ENCODE results near the gene FOXN1. TPM values are rescaled to one million over a fixed set of nuclear protein-coding genes. Genes with fewer than 3 reads are reported as not detected.

FOXN1 gene
- total RNA-seq, 2 donors from 2014 or later, result 0.32 TPM; not detected in 1

DNA sequence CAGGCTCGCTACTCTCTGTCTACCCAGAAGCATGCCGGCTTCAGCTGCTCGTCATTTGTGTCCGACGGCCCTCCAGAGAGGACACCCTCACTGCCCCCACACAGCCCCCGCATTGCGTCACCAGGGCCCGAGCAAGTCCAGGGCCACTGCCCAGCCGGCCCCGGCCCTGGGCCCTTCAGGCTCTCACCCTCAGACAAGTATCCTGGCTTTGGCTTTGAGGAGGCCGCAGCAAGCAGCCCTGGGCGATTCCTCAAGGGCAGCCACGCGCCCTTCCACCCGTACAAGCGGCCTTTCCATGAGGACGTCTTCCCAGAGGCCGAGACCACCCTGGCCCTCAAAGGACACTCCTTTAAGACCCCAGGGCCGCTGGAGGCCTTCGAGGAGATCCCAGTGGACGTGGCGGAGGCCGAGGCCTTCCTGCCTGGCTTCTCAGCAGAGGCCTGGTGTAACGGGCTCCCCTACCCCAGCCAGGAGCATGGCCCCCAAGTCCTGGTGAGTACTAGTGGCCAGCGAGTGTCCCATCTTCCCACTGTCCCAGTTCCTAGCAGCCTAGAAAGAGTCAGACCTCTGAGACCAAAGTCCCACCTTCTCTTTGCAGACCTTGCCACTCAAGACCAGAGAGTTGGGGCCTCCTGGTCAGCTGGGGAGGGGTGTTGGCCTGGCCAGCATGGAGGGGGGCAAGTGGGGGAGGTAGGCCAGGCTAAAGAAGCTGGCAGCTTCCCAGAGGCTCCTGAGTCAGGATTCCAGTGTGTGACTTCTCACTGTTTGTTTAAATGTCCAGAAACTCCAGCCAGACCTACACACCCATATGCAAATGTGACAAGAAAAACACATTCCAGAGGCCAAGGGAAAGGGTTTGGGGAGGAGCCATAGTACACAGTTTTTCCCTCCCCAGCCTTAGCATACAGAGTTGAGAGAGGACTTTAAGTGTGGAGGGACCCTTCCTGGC lies 18.6 kb downstream of the FOXN1 start:
- intact Hi-C loops (cut with DNase I), result no loop called here
- no peaks in the 10 kb centered on the region for H3K36me3 ChIP-seq
- no peaks in the 10 kb centered on the region for H3K27me3 ChIP-seq
- no peak overlapping the region for H3K4me3 ChIP-seq
- peak overlapping the region in 1 of 2 donors; percentile 43 for H3K9ac ChIP-seq (ENCODE audit: low read depth in 2 of 2, low read length in 2 of 2)
- DNase-seq, result peak; percentile 79
- H3K27ac ChIP-seq, result peak overlapping the region; percentile 63
- H3K4me1 ChIP-seq, result peaks cover 18% of the 10 kb centered on the region
- no peaks in the 10 kb centered on the region for H3K9me3 ChIP-seq
- TF ChIP-seq, protein P1, sequence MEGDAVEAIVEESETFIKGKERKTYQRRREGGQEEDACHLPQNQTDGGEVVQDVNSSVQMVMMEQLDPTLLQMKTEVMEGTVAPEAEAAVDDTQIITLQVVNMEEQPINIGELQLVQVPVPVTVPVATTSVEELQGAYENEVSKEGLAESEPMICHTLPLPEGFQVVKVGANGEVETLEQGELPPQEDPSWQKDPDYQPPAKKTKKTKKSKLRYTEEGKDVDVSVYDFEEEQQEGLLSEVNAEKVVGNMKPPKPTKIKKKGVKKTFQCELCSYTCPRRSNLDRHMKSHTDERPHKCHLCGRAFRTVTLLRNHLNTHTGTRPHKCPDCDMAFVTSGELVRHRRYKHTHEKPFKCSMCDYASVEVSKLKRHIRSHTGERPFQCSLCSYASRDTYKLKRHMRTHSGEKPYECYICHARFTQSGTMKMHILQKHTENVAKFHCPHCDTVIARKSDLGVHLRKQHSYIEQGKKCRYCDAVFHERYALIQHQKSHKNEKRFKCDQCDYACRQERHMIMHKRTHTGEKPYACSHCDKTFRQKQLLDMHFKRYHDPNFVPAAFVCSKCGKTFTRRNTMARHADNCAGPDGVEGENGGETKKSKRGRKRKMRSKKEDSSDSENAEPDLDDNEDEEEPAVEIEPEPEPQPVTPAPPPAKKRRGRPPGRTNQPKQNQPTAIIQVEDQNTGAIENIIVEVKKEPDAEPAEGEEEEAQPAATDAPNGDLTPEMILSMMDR (IDR thresholded peaks at IDR 0.05), result no peak

GRCh38 chr17:28526381-28526780 lies 20.2 kb downstream of the FOXN1 start:
- TF ChIP-seq, protein P1 (IDR thresholded peaks at IDR 0.05), result no peak
- Histone ChIP-seq H3K9me3 (no peaks in the 10 kb centered on the region), H3K27ac (no peak overlapping the region), H3K4me3 (no peak overlapping the region), H3K36me3 (no peaks in the 10 kb centered on the region), H3K27me3 (no peaks in the 10 kb centered on the region), H3K4me1 (peaks cover 18% of the 10 kb centered on the region), H3K9ac (ENCODE audit: low read depth in 2 of 2, low read length in 2 of 2) (no peak overlapping the region)
- intact Hi-C loops (cut with DNase I), result no loop called here
- DNase-seq, result no peak

DNA sequence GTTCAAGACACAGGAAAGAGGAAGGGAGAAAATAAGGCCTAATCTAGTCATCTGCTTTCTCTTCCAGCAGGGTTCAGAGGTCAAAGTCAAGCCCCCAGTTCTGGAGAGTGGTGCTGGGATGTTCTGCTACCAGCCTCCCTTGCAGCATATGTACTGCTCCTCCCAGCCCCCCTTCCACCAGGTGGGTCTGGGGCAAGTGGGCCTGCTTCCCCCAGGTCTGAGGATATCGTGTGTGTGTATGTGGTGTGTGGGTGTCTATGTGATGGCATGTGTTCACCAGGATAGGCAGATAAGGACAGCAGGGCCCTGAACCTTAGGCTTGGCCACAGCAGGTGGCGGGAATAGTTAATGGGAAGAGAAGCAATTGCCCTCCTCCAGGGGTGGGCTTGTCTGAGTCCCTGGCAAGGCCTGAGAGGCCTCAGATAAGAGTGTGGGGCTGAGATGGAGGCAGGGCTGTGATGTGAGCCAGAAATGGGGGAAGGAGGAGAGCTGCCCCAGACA lies 21.1 kb downstream of the FOXN1 start:
- Histone ChIP-seq H3K36me3 (no peaks in the 10 kb centered on the region), H3K27ac (no peak overlapping the region), H3K27me3 (no peaks in the 10 kb centered on the region), H3K9ac (ENCODE audit: low read depth in 2 of 2, low read length in 2 of 2) (no peak overlapping the region), H3K4me3 (no peak overlapping the region), H3K9me3 (no peaks in the 10 kb centered on the region), H3K4me1 (peaks cover 18% of the 10 kb centered on the region)
- TF ChIP-seq, protein P1 (IDR thresholded peaks at IDR 0.05), result no peak
- intact Hi-C loops (cut with DNase I), result no loop called here
- DNase-seq, result no peak

- intact Hi-C loops (cut with DNase I), result no loop called here
- peak; percentile 66 for DNase-seq
- Histone ChIP-seq H3K27me3 (no peaks in the 10 kb centered on the region), H3K9ac (ENCODE audit: low read depth in 2 of 2, low read length in 2 of 2) (no peak overlapping the region), H3K27ac (peak overlapping the region; percentile 49), H3K9me3 (no peaks in the 10 kb centered on the region), H3K36me3 (no peaks in the 10 kb centered on the region), H3K4me3 (no peak overlapping the region), H3K4me1 (peaks cover 22% of the 10 kb centered on the region)
- TF ChIP-seq, protein P1 (IDR thresholded peaks at IDR 0.05), result no peak
These were observed 21.7 kb downstream of the FOXN1 start for GRCh38 chr17:28527859-28528258.

GRCh38 chr17:28528327-28529012 lies 22.3 kb downstream of the FOXN1 start:
- H3K9me3 ChIP-seq, result no peaks in the 10 kb centered on the region
- H3K36me3 ChIP-seq, result no peaks in the 10 kb centered on the region
- H3K4me3 ChIP-seq, result no peak overlapping the region
- H3K4me1 ChIP-seq, result peaks cover 27% of the 10 kb centered on the region
- no peak overlapping the region for H3K9ac ChIP-seq (ENCODE audit: low read depth in 2 of 2, low read length in 2 of 2)
- intact Hi-C loops (cut with DNase I), result no loop called here
- peak; percentile 65 for DNase-seq
- TF ChIP-seq, protein P1 (IDR thresholded peaks at IDR 0.05), result no peak
- peak overlapping the region; percentile 49 for H3K27ac ChIP-seq
- H3K27me3 ChIP-seq, result no peaks in the 10 kb centered on the region
